ENCODE measurements around the gene GHDC.
A peak's percentile ranks its signal among the peaks of the same experiment; 100 is the strongest.
"Not testable (repeated sequence)": the region's sequence is repeated elsewhere in the genome, so short reads cannot be mapped to it uniquely, and the experiment has no call there.

The GHDC gene, protein sequence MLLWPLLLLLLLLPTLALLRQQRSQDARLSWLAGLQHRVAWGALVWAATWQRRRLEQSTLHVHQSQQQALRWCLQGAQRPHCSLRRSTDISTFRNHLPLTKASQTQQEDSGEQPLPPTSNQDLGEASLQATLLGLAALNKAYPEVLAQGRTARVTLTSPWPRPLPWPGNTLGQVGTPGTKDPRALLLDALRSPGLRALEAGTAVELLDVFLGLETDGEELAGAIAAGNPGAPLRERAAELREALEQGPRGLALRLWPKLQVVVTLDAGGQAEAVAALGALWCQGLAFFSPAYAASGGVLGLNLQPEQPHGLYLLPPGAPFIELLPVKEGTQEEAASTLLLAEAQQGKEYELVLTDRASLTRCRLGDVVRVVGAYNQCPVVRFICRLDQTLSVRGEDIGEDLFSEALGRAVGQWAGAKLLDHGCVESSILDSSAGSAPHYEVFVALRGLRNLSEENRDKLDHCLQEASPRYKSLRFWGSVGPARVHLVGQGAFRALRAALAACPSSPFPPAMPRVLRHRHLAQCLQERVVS

DNA sequence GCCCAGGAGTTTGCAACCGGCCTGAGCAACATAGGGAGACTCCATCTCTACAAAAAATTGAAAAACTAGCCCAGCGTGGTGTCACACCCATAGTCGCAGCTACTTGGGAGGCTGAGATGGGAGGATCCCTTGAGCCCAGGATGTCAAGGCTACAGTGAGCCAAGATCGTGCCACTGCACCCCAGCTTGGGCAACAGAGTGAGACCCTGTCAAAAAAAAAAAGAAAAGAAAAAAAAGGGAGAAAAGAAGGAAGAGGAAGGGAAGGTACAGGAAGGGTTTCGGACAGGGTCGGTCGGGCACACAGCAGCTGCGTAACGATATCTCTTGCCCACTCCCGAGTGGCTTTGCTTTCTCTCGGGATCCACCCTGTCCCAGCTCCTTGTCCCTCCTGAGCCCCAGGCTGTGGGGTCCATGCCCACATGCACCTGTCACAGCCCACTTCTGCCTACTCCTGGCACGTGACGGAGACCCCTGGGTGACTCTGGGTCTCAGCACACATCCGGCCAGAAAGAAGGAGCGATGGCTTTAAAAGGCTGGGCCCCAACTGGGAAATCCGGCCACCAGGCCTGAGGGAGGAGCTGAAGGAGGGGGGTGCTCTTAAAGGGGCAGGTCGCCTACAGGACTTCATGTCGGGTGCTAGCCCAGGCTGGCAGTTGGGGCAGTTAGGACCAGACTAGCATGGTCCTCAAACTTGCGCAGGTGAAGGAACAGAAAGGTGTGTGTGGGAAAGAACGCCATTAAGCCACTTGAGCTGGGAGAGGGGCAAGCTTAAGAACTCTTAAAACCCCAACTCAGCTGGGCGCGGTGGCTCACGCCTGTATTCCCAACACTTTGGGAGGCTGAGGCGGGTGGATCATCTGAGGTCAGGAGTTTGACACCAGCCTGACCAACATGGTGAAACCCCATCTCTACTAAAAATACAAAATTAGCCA is at the start of gene GHDC:
TSS of gene GHDC (minus strand) at position 526 of the 931 bp plus-strand sequence. CDS start 913 bp downstream, outside the sequence.
- DNase-seq (ENCODE audit: low read depth) = peak; percentile 65

DNA sequence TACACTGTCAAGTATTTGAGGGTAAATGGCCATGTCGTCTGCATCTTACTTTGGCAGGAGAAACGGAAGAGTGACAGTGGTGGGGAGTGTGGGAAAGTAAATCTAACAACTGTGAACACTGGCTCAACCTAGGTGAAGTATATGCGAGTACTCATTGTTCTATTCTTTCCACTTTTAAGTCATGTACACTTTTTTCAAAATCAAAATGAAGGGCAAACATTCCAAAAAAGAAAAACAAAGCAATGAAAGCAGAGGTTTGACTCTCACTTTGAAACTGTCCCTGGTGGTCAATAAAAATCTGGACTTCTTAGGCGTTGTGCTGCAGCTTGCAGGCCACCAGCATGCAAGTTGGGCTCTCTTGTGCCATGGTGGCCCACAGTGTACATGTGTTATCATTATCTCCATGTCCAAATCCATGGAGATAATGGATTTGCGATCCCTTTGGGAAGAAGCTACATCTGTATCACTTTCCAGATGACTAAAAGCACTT is 49.2 kb upstream of the GHDC start:
- DNase-seq (ENCODE audit: low read depth) = no peak

DNA sequence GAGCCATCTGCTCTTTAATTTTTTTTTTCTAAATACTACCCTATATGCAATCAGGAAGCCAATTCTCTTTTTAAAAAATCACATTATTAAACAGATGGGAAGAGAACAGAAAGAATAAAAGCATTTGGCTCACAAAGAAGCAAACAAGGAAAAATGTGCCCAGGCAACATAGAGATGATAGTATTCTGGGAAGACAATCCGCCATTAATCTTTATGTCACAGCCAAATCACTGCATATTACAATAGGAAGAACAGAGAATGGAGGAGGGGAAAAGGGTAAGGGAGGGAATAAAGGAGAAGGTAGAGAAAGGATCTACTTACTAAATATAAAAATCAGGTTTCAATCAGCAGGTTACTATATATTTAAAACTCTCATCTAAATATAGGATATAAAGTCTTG is 47.6 kb upstream of the GHDC start:
- DNase-seq (ENCODE audit: low read depth) = no peak

DNA sequence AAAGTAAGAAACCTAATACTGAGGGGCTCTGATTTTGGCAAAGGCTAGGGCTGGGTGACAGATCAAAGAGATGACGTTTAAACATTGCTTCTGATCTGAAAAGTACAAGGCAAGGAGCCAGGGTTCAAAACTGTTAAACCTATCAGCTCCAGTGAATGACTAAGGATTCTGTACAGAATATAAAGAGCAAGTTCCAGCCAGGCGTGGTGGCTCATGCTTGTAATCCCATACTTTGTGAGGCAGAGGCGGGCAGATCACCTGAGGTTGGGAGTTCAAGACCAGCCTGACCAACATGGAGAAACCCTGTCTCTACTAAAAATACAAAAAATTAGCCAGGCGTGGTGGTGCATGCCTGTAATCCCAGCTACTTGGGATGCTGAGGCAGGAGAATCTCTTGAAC is 46.6 kb upstream of the GHDC start:
- DNase-seq (ENCODE audit: low read depth) = not testable (repeated sequence)

DNA sequence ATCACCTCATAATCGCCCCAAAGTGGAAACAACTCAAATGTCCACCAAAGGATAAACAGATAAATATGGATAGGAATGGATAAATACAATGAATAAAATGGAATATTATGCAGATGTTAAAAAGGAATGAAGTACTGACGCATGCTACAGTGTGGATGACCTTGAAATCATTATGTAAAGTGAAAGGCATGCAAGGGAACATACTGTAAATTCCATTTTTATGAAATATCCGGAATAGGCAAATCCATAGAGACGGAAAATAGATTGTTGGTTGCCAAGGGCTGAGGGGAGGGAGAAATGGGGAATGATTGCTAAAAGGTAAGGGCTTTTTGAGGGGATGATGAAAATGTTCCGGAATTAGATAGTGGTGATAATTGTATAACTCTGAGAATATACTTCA is 45.9 kb upstream of the GHDC start:
- no peak for DNase-seq (ENCODE audit: low read depth)

DNA sequence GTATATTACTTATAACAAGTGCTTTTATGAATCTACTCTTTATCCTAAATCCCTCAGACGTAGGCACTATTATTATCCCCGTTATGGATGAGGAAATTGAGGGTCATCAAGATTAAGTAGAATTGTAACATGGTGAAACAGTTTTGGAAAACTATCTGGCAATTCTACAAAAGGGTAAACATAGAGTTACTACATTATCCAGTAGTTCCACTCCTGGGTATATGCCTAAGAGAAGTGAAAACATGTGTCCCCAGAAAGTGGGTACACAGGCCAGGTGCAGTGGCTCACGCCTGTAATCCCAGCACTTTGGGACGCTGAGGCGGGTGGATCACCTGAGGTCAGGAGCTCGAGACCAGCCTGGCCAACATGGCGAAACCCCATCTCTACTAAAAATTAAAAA is 45.3 kb upstream of the GHDC start:
- not testable (repeated sequence) for DNase-seq (ENCODE audit: low read depth)

DNA sequence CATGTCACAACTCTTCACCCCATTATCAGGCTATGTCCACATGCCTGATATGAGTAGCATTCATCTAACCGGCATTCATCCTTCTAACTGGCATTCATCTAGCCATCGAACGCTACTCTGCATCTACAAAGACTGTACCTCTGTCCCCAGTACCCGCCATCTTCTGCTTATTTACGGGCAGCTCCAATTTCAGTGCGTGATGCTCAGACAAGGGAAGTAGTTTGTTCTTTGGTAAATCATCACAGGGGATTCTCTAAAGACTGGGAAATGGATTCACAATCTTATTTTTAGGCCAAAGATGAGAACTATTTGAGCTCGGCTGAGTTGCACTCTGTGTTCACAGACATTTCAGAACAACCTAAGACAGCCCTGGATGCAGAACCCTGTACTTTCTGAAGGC is 42.5 kb upstream of the GHDC start:
- no peak for DNase-seq (ENCODE audit: low read depth)

DNA sequence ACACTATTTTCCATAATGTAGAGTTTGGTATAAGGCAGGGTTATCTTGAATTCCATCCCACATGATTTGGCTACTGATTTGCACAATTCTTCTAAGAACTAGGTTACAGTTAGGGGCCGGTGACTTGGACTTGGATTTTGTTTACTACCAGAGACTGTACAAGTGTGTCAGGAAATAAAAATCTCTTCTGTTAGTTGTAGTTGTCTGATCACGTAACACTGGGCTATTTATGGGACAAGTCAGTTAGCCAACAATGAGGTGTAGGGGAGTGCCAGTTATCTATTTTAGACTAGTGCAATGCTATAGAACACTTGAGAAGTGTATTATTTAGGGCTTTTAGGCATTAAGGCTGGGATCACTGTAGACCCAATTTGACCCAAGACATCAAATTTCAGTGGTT is 39.7 kb upstream of the GHDC start:
- DNase-seq (ENCODE audit: low read depth) = no peak

DNA sequence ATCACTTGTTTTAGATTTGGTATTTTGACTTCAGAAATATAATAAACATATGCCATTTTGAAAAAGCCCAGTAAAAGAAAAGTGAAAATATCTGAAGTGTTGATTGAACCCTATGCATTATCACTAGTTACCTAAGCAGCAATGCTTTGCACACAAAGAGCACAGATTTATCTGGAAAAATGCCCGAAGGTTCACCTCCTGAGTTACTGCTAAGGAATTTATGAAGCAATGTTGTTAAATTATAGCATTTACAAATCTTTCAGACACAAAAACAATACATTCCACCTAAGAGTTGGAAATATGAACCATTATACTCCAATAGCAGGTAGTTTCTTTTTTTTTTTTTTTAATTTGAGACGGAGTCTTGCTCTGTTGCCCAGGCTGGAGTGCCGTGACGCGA is 38.9 kb upstream of the GHDC start:
- DNase-seq (ENCODE audit: low read depth) = no peak

DNA sequence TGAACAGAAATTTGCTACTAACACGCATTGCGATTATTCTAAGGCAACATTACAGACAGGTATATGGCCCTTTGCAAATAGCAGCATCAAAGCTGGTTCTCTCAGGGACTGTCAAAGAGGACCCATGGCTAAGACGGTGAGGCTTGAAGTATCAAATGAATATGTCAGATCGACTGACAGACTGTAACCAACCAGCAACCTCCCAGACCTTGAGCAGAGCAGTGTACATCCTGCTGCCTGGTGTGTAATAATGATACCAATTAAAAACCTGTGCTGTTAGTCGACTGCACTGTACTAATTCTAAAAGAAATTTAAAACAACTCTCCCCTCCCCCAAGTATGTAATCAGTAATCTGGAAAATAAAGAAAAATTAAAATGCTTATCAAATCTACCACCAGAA is 35.9 kb upstream of the GHDC start:
- DNase-seq (ENCODE audit: low read depth) = no peak

DNA sequence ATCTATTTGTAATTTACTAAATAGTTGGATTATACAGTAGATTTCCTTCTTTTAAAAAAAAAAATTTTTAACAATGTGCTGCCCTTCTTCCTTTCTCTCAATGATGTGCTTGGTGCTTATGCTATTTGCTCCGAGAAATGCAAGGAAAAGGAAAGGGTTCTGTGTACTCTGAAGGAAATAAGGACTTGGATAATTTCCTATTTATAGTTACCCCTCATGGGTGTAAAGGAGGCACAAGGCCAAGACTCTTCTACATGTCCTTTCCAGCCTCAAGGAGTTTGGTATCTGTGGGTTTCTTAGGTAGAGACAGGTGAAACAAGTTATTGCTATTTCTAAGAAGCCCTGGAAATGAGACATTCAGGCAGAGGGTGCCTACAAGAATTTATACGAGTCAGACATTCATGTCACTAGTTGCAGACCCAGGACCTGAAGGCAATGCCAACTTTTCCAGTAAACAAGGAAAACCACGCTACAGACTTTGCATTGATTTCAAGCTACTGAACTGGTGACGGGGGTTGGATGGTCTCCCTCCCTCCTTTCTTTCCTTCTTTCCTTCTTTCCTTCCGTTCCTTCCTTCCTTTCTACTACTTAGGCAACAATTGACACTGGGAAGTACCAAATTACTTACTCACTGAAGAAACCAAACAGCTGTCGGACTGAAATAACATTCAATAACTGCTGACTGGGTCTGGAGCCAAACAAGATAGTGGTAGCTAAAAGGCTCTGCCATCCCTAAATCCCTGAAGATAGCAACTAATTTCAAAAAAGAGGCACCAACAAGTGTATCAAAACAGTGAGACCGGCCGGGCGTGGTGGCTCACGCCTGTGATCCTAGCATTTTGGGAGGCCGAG is 33.8 kb upstream of the GHDC start:
- no peak for DNase-seq (ENCODE audit: low read depth)

DNA sequence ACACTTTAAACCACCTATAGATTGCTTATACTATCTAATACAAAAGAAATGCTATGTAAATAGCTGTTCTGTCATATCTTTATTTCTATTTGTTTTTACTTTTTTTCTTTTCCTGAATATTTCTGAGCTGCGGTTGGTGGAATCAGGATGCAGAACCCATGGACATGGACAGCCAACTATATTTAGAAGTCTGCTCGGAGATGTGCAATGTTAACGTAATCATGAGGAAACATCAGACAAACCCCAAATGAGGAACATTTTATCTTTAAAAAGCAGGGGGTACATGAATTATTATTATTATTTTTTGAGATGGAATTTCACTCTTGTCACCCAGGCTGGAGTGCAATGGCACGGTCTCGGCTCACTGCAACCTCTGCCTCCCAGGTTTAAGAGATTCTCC is 31.4 kb upstream of the GHDC start:
- DNase-seq (ENCODE audit: low read depth) = no peak

DNA sequence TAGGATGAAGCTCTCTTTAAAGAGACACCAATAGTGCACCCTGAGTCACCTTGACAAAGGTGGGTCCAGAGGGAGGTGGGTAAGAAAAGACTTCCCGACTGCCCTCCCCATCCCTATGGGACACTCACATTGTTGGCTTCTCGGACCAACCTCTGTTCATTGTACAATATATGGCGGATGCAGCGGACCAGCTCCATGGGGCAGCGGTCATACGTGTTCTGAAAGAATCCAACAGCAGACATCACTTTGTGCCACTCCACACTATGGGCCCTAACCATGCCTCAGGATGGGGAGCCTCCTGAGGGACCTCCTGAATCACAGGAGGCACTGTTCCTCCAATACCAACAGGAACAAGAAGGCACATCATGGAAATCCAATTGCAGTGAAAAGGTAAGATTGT is 30.4 kb upstream of the GHDC start:
- no peak for DNase-seq (ENCODE audit: low read depth)

DNA sequence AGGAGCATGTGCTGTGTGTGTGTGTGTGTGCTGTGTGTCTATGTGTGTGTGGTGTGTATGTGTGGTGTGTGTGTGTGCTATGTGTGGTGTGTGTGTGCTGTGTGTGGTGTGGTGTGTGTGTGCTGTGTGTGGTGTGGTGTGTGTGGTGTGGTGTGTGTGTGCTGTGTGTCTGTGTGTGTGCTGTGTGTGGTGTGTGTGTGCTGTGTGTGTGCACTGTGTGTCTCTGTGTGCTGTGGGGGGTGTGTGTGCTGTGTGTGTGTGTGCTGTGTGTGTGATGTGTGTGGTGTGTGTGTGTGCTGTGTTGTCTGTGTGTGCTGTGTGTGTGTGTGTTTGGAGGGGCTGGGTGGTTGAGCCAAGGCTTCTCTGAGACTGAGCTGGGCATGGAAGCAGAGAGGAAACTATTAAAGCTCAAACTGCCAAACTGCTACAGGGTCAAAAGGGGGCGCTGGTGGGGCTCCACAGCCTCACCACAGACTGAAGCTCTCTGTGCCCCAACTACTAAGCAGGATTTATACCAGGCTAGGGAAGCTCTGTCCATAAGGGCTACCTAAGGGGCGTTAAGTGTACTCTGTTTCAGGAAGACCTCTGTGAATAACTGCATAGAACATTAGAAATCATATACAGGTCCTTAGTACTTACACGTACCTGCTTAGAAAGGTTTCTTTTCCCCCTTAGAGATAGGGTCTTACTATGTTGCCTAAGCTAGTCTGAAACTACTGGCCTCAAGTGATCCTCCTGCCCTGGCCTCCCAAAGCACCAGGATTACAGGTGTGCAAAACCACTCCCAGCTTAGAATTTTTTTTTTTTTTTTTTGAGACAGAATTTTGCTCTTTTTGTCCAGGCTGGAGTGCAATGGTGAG is 27.8 kb upstream of the GHDC start:
- peak; percentile 33 for DNase-seq (ENCODE audit: low read depth)

DNA sequence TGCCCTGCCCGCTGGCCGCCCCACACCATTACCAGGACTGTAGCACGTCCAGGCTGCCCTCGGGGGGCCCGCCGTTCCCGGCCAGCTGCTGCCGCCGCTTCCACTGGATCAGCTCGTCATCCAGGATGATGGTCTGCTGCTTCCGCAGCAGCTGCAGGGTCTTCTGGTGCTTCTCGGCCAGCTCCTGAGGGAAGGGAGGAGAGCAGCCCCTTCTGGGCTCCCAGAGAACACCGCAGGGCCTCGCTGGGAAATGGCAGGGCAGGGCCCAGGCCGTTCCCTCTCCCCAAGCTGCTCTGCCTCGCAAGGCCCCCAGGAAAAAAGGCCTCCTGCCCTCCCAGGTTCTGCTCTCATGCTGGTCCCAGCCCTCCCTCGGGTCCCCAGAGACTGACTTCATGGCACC is 25.0 kb upstream of the GHDC start:
- not testable (repeated sequence) for DNase-seq (ENCODE audit: low read depth)

DNA sequence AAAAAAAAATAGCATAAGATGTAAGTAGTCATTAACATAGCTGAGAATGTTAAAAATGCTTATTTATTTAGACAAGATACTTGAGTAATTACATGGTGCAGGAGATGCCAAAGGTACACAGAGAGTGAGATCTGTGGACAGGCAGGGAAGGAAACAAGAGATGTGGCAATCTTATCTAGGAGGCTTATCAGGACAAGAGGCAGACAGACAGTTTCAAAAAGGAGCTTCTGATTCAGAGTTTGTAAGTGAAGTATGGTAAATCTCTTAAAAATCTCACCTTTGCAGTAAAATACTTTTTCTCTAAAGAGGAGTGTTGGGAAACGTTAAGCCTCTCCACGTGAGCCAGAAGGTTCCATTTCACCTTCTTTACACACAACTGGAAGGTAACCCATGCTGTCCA is 19.9 kb upstream of the GHDC start:
- no peak for DNase-seq (ENCODE audit: low read depth)

DNA sequence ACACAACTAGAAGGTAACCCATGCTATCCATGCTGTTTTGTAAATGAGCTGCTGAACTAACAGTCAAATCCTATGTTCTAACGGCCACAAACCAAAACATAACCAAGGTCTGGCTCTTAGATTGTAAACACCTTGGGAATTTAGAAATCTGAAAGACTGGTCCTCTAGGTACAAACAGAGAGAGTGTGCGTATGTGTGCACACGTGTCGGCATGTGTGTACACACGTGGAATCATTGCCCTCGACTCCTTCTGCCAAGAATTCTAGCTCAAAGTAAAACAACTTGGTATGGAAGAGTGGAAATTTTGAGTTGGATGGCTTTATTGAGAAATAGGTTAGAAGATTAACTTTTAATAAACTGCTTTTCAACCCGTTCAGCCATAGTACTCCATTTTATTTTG is 18.1 kb upstream of the GHDC start:
- DNase-seq (ENCODE audit: low read depth) = no peak

DNA sequence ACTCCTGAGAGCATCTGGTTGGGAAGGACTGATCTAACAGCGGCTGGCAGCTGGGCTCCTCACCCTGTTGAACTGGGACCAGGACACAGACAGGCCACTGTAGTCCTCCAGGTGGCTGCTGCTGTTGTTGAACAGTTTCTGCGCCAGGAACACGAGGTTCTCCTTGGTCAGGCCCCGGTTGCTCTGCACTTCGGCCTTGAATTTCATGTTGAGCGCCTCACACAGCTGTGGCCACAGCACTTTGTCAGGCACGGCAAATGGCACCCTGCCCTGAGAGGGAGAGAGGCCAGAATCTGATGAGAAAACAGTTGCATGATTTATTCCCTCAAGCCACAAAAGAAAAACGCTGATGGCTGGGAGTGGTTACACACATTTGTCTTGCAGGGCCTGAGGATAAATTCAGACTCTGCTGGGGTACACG is 17.6 kb upstream of the GHDC start:
- not testable (repeated sequence) for DNase-seq (ENCODE audit: low read depth)

DNA sequence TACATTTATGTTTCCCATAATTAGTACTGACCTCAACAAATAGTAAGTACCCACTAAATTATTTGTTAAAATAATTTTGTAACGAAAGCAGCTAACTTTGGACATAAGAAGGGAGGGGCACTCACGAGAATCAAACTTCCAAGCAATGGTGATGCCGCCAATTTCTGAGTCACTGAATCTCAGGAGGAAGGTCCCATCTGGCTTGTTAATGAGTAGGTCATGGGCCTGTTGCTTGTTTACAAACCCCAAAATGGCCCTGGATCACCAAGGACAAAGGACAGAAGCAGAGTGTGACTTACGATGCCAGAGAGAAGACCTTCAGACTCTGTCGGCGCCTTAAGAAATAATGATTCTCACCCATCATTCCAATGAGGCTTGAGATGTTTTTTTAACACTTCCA is 15.8 kb upstream of the GHDC start:
- DNase-seq (ENCODE audit: low read depth) = no peak

DNA sequence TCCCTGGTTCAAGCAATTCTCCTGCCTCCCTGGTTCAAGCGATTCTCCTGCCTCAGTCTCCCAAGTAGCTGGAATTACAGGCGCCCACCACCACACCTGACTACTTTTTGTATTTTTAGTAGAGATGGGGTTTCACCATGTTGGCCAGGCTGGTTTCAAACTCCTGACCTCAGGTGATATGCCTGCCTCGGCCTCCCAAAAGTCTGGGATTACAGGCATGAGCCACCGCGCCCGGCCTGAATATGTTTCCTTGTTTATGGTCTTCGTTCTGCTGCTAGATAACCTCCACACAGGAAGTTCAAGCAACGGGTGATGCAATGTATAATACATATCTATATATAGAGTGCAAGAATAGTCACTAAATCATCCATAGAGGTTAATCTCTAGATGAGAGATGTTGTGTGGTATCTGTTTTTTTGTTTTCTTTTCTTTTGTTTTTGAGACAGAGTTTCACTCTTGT is 11.9 kb upstream of the GHDC start:
- DNase-seq (ENCODE audit: low read depth) = not testable (repeated sequence)

DNA sequence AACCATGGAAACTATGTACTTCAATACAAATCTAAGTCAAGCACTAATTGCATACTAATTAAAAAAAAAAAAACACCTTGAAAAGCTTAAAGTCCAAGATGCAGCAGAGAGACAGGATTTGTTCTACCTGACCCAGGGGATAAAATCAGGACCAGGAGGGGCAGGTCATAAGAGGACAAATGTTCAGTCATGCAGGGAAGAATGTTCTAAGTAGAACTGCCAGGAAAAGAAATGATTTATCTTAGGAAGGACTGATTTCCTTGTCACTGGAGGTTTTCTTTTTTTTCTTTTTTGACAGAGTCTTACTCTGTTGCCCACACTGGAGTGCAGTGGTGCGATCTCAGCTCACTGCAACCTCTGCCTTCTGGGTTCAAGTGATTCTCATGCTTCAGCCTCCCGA is 9.1 kb upstream of the GHDC start:
- DNase-seq (ENCODE audit: low read depth) = no peak
